Stromal cell of bone marrow (primary cell): ENCODE measurements around the gene PRDX3.

Experiments
- DNase-seq: peaks from one replicate; pipeline ENCODE4 v3.0.0-alpha.2; 2012; ENCODE audit warnings: low read depth

The PRDX3 gene

DNA sequence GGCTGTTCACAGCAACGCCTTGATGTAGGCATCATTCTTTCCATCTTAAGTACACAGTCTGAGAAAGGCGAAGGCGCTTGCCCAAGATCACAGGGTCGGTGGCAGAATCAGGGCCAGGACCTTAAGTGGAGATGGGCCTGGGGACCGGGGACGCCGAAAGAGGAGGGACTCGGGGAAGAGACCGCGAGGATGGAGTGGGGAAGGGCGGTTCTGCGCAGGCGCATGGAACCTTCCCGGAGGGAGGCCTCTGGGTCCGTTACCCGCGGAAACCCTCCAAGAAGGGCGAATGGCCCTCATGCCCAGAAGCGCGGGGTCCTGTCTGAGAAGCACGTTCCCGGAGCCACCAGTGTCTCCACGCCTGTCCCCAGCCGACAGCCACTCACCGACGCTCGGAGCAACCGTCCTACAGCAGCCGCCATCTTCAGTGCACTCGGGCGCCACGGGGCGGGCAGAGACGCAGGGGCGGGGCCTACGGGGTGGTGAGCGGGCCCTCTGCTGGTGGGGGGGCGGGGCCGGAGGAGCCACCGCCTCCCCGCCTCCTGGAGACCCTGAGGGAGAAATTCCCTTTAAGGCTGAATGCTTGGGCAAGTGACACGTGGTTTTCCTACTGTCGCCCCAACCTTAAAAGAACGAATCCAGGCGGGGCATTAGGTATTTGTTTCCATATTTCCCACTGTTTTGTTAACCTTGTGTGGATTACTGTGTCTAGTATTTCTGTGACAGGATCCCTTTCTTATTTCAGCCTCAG is at the start of gene PRDX3:
Gene PRDX3, minus strand, starts transcription at position 441 of the 748 bp plus-strand sequence. Its CDS starts 22 bp downstream, at position 419.
- peak; percentile 73 for DNase-seq

DNA sequence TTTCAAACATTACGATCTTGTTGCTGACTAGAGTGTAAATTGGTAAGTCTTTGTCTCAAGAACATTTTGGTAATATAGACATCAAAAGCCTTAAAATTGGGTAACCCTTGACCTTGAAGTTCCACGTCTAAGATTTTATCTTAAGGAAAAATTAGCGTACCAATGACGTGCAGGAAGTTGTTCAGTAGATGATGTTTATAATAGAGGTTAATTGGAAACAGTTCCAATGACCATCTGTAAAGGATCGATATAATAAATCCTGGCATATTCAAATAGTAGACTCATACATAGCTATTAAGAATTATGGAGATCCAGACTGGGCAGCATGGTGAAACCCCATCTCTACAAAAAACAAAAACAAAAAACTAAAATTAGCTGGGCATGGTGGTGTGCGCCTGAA is 49.2 kb upstream of the PRDX3 start:
- DNase-seq, result no peak

DNA sequence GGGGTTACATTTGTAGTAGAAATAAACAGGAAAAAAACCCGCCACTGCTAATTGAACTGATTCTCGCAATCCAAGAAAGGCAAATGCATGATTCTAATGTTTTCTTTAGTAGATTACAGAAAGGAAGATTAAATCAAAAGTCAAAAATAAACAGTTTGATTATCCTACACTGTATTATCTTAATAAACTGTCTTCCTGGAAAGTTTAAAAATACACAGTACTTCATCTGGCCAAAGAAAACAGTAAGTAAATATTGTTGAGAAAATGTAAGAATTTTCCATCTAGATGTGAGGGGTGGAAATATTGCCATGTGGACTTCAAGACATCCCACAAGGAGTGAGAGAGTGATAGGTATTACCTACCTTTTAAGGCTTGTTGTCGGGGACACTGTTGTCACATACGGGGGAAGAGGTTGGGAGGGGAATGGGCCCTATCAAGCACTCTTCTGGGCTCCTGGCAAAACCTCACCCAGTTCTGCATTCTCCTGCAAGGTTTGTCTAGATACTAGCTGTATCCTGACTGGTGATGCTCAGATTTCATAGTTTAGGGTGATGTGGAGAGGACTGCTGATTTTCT is 46.6 kb upstream of the PRDX3 start:
- DNase-seq, result no peak

DNA sequence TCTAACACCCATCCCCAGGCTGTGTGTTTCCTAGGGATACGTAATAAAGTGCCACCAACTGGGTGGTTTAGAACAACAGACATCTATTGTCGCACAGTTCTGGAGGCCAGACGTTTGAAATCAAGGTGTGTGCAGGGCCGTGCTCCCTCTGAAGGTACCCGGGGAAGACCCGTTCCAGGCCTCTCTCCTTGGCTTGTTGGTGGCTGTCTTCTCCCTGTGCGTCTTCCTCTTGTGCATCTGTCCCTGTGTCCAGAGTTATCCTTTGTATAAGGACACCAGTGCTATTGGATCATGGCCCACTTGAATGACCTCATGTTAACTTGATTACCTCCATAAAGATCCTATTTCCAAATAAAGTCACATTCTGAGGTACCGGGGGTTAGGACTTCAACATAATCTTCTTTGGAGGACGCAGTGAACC is 44.4 kb upstream of the PRDX3 start:
- DNase-seq, result no peak

DNA sequence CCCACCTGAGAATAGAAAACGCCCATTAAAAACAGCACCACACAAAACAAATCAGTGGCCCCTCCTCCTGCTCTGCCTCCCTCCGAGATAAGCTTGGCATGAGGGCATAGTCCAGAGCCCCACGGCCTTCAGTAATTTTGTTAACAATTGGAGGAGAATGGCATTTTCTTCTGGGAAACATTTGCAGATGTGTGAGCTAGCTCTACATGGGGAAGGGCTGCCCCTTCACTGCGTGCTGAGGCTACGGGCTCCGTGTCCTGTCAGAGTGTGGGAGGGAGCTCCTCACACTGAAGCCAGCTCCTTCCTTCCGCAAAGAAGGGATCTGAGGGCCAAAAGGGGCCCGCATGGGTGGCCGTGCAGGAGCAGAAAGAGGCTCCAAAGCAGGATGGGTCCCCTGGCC is 43.9 kb upstream of the PRDX3 start:
- no peak for DNase-seq

DNA sequence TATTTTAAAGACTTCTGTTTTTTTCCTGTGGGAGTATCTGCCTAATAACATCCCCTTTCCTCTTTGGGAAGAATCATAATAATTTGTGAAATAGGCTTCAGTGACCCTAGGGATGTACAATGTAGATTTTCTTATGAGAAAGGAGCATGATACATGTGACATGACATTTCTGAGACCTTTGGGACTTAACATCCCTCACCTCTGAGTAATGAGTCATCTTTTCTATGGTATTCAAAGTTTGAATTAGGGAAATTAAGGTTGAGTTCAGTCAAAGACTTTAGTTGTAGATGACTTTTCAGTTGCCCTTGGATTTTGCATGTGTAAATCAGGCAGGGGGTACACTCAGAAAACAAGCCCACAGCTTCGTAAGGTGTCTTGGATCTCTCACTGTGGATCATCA is 43.1 kb upstream of the PRDX3 start:
- DNase-seq, result no peak

DNA sequence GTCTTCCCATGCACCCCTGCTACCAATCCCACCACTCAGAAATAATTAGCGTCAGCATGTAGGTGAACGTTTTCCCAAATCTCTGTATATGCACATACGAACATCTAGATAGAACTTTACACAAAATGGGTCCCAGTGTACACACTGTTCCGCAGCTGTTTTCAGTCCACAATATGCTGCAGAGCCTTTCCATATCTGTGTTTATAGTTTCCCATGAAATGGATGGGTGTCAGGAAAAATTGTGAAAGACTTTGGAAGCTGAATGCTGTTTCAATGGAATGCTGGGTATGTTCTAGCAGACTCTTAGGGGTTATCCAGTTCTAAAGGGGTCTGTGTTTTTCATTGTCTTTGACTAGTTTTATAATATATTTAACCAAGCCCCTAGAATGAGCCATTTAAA is 42.6 kb upstream of the PRDX3 start:
- no peak for DNase-seq

DNA sequence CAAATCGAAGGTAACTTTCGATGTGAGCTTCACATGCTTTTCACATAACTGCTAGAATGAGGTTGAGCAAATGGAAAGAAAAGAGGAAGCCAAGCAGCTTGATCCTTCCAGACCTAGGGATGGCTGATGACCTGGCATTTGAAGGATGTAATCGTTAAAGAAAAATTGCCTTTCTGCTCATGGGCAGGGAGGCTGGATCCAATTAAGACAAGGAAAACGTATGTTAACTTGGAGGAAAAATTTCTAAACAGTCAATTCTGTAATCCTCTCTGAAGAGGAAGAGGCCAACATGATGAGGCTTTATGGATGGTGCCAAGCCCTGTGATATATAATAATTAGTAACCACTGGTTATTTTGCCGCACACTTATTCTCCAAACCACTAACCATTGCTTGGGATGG is 41.3 kb upstream of the PRDX3 start:
- DNase-seq, result no peak

DNA sequence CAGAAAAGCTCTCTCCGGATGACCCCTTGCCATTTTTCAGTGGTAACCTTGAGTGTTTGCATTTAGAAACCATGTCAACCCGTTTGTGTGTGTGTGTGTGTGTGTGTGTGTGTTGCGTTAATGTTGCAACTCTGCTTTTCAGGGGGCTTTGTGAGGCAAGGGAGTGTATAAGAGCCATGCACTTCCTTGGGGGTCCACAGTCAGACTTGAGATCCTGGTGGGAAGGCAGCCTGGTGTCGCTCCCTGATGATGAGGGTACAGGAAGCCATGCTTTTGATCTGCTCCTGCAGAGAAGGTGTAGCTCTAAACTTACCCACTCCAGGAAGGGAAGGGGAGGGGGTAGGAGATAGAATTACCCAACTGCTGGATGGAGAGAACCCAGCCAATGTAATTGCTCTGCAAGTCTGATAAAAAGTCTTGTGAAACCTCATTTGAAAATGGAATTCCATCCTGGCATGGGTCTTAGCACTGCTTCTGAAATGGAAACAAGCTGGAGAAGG is 39.4 kb upstream of the PRDX3 start:
- no peak for DNase-seq

DNA sequence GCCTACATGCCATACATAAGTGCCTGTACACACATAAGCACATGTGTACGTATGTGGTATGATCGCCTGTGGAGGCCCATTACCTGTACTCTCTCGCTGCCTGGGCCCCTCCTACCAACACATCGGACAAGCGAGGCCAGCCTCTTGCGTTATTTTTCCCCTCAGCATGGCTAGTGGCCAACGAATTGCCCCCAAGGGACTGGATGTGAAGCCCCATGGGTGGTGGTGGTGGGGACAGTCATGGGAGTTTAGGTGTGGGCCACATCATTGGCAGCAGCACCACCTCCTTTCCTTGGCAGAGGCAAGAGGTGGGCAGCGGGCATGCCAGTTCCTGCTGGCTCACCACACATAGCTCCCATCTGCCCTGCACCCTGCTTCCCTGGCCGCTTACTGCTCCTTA is 38.8 kb upstream of the PRDX3 start:
- no peak for DNase-seq

DNA sequence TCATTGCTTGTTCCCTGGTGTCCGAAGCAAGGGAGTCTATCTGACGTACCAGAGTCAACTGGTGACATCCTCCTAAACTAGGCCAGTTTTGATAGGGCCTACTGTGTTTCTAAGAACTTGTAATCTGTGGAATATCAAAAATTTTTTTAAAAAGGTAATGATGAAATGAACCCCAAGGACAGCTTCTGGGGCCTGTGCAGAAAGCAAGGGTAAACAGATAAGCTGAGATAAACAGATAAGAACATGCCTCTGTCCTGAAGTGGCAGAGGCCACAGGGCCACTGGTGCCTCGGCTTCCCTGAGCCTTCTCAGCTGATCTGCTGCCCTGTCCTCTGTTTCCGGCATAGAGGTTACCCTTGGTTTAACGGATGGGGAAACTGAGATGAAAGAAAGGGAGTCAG is 37.5 kb upstream of the PRDX3 start:
- no peak for DNase-seq

DNA sequence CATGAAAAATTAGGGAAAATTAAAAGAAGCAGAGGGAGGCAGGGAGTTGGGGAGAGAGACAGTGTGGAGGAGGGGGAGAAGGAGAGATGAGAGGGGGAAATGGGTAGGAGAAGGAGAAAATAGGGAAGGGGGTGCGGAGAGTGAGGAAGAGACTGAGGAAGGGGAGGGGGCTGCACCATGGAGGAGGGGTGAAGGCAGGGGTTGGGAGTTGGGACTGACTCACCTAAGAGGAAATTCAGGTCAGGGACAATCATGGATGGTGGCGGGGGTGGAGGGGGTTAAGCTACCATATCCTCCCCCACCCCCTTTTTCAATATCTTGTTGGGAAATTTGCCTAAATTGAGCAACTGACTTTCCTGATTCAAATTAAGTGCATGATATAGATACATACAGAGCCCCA is 36.8 kb upstream of the PRDX3 start:
- no peak for DNase-seq

DNA sequence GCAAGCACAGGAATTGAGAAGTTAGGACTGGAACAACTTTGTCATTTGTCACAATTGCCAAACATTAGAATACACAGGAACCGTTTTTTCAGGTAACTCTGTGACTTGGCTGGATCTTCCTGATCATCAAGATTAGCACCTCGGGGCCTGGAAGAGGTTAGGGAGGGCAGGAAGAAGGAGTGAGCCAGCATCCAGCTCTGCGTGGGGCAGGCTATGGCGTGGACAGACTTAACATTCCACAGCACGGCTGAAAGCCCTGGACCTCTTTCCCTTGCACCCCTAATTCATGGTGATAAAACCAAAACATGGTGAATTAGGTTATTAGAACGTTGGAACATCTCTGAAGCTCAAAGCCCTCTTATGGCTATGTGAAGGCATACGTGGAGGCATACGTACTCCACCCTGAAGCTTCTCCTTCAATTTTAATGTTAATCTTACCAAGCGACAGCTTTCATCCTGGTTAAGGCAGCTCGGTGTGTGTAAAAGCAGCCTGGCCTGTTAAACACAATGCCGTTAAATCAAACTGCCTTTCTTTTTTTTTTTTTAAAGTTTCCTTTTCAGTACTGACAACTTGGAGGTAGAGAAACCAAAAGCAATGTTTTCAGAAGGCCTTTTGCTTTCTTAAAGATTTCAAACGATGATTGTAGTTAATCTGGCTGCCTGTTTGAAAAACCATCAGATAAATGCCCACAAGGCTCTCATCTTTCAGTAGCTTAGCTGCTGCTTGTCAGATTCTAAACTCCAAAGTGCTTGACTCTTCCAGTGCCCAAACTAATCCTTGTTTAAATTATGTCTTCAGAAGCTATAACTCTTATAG is 33.2 kb upstream of the PRDX3 start:
- DNase-seq, result no peak

DNA sequence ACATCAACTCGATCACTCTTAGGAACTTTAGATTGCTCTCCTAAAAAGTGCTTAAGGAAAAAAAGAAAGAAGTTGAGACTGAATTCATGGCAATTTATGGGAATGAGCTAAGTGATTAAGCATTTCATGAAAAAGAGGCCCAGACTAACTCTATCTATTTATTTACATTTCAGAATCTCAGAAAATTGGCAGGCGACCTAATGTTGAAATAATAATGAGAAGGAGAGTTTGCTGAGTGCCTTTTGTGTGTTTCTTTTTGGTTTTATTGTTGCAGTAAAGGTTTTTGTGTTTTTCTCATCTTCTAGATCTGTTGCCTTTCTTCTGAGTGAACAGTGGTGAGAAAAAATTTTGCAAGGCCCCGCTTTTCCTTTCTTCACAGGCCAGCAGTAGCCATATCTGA is 32.6 kb upstream of the PRDX3 start:
- no peak for DNase-seq

DNA sequence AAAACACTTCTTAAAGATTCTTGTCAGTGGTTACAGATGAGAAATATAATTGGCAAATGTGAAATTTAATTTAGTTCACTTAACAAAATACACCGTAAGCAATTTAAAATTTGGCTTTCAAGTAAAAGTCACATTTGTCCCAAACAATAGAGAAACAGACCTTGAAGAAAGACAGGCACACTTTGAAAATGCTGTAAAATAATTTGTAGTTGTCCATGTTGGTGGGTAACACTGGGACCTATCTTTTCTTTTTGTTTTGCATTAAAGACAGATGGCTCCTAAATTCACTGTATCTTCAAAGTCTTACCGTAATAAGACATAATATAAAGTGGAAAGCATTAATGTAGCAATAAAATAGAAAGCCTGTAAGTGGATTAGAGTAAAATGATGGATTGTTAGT is 32.0 kb upstream of the PRDX3 start:
- DNase-seq, result no peak

DNA sequence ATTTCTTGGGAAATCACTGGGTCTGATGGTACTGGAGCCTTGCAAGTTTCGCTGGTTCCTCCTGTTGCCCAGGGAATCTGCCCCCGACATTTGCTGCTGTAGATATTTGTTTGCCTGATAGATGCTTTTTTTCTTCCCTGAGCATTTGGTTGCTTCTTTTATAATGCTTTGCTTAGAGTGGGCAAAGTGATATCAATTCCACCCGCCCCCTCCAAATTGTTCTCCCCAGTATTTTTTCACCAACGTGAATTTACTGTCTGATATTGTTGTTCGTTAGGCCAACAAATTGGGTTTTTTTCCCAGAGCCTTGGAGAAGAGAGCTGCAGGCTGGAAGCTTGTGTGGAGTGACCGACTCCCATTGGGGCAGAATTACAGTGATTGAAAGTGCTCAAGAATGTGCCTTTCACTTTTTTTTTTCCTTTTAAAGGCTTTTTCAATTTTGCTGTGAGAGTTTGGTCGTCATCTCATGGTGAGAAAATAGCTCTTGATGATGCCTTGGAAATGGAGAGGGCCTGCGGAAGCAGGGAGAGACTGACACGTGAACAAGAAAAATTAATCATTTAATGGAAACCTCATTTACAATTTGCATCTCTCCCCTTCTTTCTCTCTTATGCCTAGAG is 31.2 kb upstream of the PRDX3 start:
- DNase-seq, result no peak

DNA sequence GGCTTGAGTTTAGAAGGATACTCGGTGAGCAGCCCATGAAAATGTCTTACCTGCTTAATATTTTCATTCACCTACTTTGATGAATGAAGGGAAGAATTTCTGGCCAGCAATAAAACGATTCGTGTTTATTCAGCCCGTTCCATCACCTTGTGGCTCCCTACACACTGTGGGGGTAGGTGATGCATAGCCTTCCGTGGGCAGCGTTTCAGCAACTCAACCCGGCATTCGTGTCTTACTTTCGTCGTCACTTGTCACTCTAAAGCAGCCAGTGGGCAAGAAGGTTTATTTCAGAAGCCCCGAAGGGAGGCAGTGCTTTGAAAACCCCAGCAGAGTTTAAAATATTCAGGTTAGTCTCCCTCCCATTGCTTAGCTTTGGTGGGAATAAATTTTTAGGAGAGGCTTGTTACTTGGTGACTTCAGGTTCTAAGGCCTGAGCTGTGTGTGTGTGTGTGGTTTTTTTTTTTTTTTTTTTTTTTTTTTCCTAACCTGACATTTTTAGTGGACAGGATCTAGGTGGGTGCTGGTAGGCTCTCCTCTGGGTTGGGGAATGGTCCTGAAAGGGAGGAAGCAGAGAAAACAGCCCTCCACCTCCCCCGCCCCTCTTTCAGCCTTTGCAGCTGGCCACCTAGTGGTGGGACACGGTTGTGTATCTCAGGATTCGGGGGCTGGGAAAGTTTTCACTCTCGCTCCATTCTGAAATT is 30.6 kb upstream of the PRDX3 start:
- no peak for DNase-seq

DNA sequence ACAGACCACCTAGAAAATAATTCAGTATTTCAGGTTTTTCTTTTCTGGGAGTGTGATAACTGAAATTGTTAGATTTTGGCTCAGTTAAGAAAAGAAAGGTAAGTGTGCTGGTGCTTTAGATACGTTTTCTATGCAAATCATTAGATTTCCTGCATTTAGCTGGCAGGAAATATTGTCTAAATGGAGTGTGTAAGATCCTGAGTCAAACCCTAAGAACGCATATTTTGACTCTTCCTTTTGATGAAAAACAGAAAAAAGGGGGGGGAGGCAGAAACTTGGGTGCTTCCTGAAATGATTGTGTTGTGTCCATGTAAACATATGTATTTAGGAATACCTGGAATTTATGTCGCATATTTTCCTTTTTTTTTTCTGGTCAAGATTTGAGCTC is 29.9 kb upstream of the PRDX3 start:
- no peak for DNase-seq

DNA sequence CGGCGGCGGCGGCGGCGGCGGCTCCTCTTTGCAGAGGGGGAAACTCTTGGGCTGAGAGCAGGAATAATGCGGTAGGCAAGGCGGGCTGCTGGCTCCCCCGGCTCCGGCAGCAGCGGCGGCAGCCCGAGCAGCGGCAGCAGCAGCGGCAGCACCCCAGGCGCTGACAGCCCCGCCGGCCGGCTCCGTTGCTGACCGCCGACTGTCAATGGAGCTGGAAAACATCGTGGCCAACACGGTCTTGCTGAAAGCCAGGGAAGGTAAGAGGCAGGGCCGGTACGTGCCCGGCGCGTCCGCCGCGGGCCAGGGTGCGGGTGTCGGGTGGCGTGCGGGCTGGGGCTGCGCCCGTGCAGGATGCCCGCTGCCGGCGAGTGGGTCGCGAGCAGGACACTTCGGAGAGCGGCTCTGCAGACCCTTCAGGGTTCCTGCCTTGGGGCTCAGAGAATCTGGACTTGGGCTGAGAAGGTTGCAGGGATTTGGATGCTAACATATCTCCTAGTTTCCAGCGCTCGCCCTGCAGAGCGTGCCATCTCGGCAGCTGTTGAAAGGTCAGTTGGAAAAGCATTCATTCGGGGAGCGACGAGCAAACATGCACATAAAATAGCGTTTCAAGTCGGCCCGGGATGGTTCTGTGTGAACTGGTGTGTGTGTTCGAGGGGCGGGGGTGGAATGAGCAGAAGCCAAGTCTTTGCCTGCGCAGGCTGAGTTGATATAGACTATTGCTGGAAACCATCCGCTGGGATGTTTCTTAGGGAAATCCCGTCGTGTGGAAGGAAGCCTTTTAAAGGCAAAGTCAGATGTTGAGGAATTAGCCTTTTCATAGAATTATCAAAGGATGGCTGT is 29.3 kb upstream of the PRDX3 start:
- no peak for DNase-seq

DNA sequence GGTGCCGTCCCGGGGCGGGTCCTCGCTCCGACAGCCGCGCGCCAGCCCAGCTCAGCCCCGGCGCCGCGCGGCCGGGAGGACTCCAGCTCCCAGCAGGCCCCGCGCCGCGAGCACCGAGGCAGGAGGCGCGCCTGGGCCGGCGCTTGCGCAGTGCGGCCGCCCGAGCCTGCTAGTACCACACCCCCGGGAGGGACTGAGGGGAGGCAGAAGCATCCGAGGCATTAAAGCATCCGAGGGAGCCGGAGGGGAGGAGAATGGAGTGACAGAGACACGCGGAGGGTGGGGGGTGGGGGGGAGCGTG is 28.7 kb upstream of the PRDX3 start, which contains the start of gene GRK5:
Gene GRK5, plus strand, starts transcription at position 206 of the 301 bp plus-strand sequence. CDS start 347 bp downstream, outside the sequence.
- DNase-seq, result peak; percentile 94
